Stimulated activated naive CD4-positive, alpha-beta T cell treated with Interleukin-2 at 50 U/mL for 16 hours (primary cell): Measurements from ENCODE around the gene ARHGAP27.
"Not testable (repeated sequence)": the region's sequence is repeated elsewhere in the genome, so short reads cannot be mapped to it uniquely, and the experiment has no call there.

ENCODE experiments used
- DNase-seq: peaks from one replicate; lab custom pipeline; 2025; lab: John Stamatoyannopoulos, UW

Gene ARHGAP27

GRCh38 chr17:45357364-45357997 lies 75.2 kb downstream of the ARHGAP27 start:
- DNase-seq, result no peak

GRCh38 chr17:45355087-45355486 lies 77.6 kb downstream of the ARHGAP27 start:
- DNase-seq, result no peak

GRCh38 chr17:45353043-45353442 lies 79.6 kb downstream of the ARHGAP27 start:
- peak; percentile 28 for DNase-seq

- no peak for DNase-seq
Measured at GRCh38 chr17:45351831-45352230, 80.8 kb downstream of the ARHGAP27 start.

- no peak for DNase-seq
Measured at GRCh38 chr17:45347444-45347843, 85.2 kb downstream of the ARHGAP27 start.

- no peak for DNase-seq
Measured at GRCh38 chr17:45346216-45347015, 86.3 kb downstream of the ARHGAP27 start.

GRCh38 chr17:45345554-45346215 lies 87.0 kb downstream of the ARHGAP27 start:
- DNase-seq, result no peak

- DNase-seq, result no peak
Measured at GRCh38 chr17:45345246-45345553, 87.5 kb downstream of the ARHGAP27 start.

- not testable (repeated sequence) for DNase-seq
Measured at GRCh38 chr17:45343967-45344664, 88.6 kb downstream of the ARHGAP27 start.
